WTC11 (cell line): ENCODE results near the gene CACNA1H. TPM values are rescaled to one million over a fixed set of nuclear protein-coding genes. Genes with fewer than 3 reads are reported as not detected.

ENCODE experiments used
- ATAC-seq: fragments of 200-7000 bp; cut with Tn5 transposase; 2 replicates; pipeline ENCODE4 v1.10.0; 2021; ENCODE audit warnings: mild to moderate bottlenecking, moderate library complexity
- Bru-seq: library from RNA; stranded (reverse); fragments of 400-500 nt; gene quantifications from one replicate; lab custom pipeline; 2021; lab: Mats Ljungman, UMichigan
- CTCF ChIA-PET: fragments of 300-600 bp; sonication (Branson Sonifier 250); formaldehyde crosslinking; loops from one replicate; lab custom pipeline; 2021; ENCODE audit warnings: antibody characterized with exemption; lab: Charles Lee
- POLR2A ChIA-PET: fragments of 350-600 bp; sonication (Branson Sonifier 250); formaldehyde crosslinking; loops from one replicate; lab custom pipeline; 2021; ENCODE audit warnings: antibody characterized with exemption; lab: Charles Lee
- DNase-seq: peaks from one replicate; pipeline ENCODE4 v3.0.0; 2021; ENCODE audit warnings: low spot score
- H3K27ac Mint-ChIP-seq: 2 replicates; pipeline ENCODE4 v1.8.0; 2021; ENCODE audit warnings: mixed read lengths
- H3K27me3 Mint-ChIP-seq: 2 replicates; pipeline ENCODE4 v1.8.0; 2021; ENCODE audit warnings: low read depth, mild to moderate bottlenecking, moderate library complexity, mixed read lengths
- H3K36me3 Mint-ChIP-seq: 2 replicates; pipeline ENCODE4 v1.8.0; 2021; ENCODE audit warnings: mixed read lengths
- H3K4me1 Mint-ChIP-seq: 2 replicates; pipeline ENCODE4 v1.8.0; 2022; ENCODE audit warnings: mixed read lengths
- H3K4me3 Mint-ChIP-seq: 2 replicates; pipeline ENCODE4 v1.8.0; 2021; ENCODE audit warnings: mild to moderate bottlenecking, moderate library complexity, mixed read lengths
- H3K9me3 Mint-ChIP-seq: 2 replicates; pipeline ENCODE4 v1.8.0; 2021; ENCODE audit warnings: mixed read lengths
- ATF1 ChIP-seq: sonication (generic); formaldehyde crosslinking; IDR thresholded peaks from 2 replicates; pipeline ENCODE4 v1.8.1; 2023; ENCODE audit warnings: mild to moderate bottlenecking, moderate library complexity, missing genetic modification reagents
- ESRRA ChIP-seq: sonication (generic); formaldehyde crosslinking; IDR thresholded peaks from 2 replicates; pipeline ENCODE4 v1.8.1; 2022; ENCODE audit warnings: mild to moderate bottlenecking, missing genetic modification reagents, borderline replicate concordance
- FOXK1 ChIP-seq: sonication (generic); formaldehyde crosslinking; IDR thresholded peaks from 2 replicates; pipeline ENCODE4 v1.8.0; 2022; ENCODE audit warnings: mild to moderate bottlenecking, moderate library complexity, missing genetic modification reagents
- GTF2I ChIP-seq: fragments of 250-450 bp; sonication (Bioruptor Pico); conservative IDR thresholded peaks from 2 replicates; pipeline ENCODE4 v1.4.0; 2021; ENCODE audit warnings: mild to moderate bottlenecking
- MYBL2 ChIP-seq: sonication (generic); formaldehyde crosslinking; IDR thresholded peaks from 2 replicates; pipeline ENCODE4 v1.8.1; 2023; ENCODE audit warnings: mild to moderate bottlenecking, moderate library complexity, missing genetic modification reagents
- NR1H2 ChIP-seq: sonication (generic); formaldehyde crosslinking; IDR thresholded peaks from 2 replicates; pipeline ENCODE4 v1.9.0; 2021; ENCODE audit warnings: mild to moderate bottlenecking, moderate library complexity, missing genetic modification reagents
- NR2C2 ChIP-seq: sonication (generic); formaldehyde crosslinking; IDR thresholded peaks from 2 replicates; pipeline ENCODE4 v1.8.0; 2022; ENCODE audit warnings: mild to moderate bottlenecking, missing genetic modification reagents
- TCF7 ChIP-seq: sonication (generic); formaldehyde crosslinking; IDR thresholded peaks from 2 replicates; pipeline ENCODE4 v1.8.0; 2022; ENCODE audit warnings: mild to moderate bottlenecking, low read depth, missing genetic modification reagents, moderate library complexity
- ZNF232 ChIP-seq: sonication (generic); formaldehyde crosslinking; IDR thresholded peaks from 2 replicates; pipeline ENCODE4 v1.8.0; 2022; ENCODE audit warnings: mild to moderate bottlenecking, missing genetic modification reagents
- ZNF396 ChIP-seq: fragments of 250-450 bp; sonication (Bioruptor Pico); IDR thresholded peaks from 2 replicates; pipeline ENCODE4 v1.8.0; 2021; ENCODE audit warnings: mild to moderate bottlenecking, moderate library complexity, borderline replicate concordance
- ZNF423 ChIP-seq: fragments of 250-450 bp; sonication (Bioruptor Pico); IDR thresholded peaks from 2 replicates; pipeline ENCODE4 v2.1.2; 2022; ENCODE audit warnings: mild to moderate bottlenecking, moderate library complexity
- ZNF671 ChIP-seq: fragments of 250-450 bp; sonication (Bioruptor Pico); IDR thresholded peaks from 2 replicates; pipeline ENCODE4 v1.8.0; 2021; ENCODE audit warnings: mild to moderate bottlenecking
- long read RNA-seq, 3 experiments: library from RNA in 1 of 3; library from capped mRNA in 1 of 3; library from polyadenylated mRNA in 1 of 3; unstranded in 2 of 3; stranded (forward) in 1 of 3; transcript quantifications; one replicate each; pipeline ENCODE4 v2.0.0, GENCODE V29; 2021
- total RNA-seq: library from RNA; stranded (reverse); gene quantifications from 3 replicates; pipeline ENCODE4 v1.2.3, GENCODE V29; 2021
- TF ChIP-seq, protein P1 (sequence below): fragments of 200-600 bp; IDR thresholded peaks from 2 replicates; pipeline ENCODE4 v1.8.0; 2022; ENCODE audit warnings: antibody characterized with exemption
- TF ChIP-seq, protein P2 (sequence below): sonication (generic); formaldehyde crosslinking; IDR thresholded peaks from 2 replicates; pipeline ENCODE4 v1.8.0; 2023; ENCODE audit warnings: missing genetic modification reagents, mild to moderate bottlenecking, borderline replicate concordance
- TF ChIP-seq, protein P3 (sequence below): sonication (generic); formaldehyde crosslinking; IDR thresholded peaks from 2 replicates; pipeline ENCODE4 v1.8.0; 2022; ENCODE audit warnings: missing genetic modification reagents
- TF ChIP-seq, protein P4 (sequence below): fragments of 250-450 bp; sonication (Bioruptor Pico); IDR thresholded peaks from 2 replicates; pipeline ENCODE4 v1.9.0; 2021; ENCODE audit warnings: mild to moderate bottlenecking, borderline replicate concordance
- TF ChIP-seq, protein P5 (sequence below): sonication (generic); formaldehyde crosslinking; IDR thresholded peaks from 2 replicates; pipeline ENCODE4 v1.8.1; 2022; ENCODE audit warnings: missing genetic modification reagents, borderline replicate concordance

CACNA1H gene
- total RNA-seq, result 38.0 to 46.9 TPM (median 46.4 TPM) in 3 replicates
- Bru-seq, nascent RNA, result percentile 48 among the genes with signal in this experiment
- long read RNA-seq, experiment 1, partial matches to known transcripts, result 28 of 66 reads
- long read RNA-seq, experiment 1, other reads (novel, unspliced or antisense), result 38 of 66 reads
- long read RNA-seq, experiment 2, partial matches to known transcripts, result 10 of 41 reads
- long read RNA-seq, experiment 2, other reads (novel, unspliced or antisense), result 31 of 41 reads
- long read RNA-seq, experiment 3, result 0 reads

DNA sequence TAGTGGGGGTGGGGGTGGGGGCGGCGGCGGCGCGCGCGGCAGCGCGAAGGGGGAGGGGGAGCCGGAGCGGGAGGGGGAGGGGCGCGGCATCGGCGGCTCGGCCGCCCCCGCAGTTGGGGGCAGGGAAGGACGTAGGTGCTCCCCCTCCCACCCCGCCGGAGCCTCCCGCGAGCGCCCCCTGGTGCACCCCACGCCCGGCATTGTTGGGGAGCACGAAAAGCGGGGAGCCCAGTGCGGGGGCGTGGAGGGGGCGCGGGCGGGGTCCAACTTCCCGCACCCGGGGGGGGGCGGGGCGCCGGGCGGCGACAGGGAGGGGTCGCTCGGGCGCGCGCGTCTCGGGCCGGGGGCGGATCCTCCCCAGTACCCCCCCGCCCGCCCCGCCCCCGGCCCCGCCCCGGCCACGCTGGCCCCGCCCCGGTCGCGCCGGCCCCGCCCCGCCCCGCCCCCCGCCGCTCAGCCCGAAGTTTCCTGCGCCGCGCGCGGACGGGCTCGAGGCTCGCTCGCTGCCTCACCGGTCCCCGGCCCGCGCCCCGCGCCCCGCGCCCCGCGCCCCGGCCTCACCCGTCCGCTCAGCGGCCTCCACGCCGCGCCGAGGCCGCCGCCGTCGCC is at the start of gene CACNA1H:
Gene CACNA1H, plus strand, starts transcription at position 456 of the 609 bp plus-strand sequence. CDS start 632 bp downstream, outside the sequence.
- ChIA-PET CTCF (interaction anchor here (1.0 kb wide), 1 partner anchor 41 kb away, joined by 4 read pairs; no protein-coding TSS in a partner anchor), POLR2A (interaction anchor here (0.6 to 1.1 kb wide), 2 partner anchors 18 to 139 kb away, joined by 3 read pairs; no protein-coding TSS in a partner anchor)
- ATAC-seq (peak; percentile 19), DNase-seq (peak; percentile 63)
- no peaks in the 10 kb centered on the region for H3K9me3 Mint-ChIP-seq
- TF ChIP-seq, protein P1, sequence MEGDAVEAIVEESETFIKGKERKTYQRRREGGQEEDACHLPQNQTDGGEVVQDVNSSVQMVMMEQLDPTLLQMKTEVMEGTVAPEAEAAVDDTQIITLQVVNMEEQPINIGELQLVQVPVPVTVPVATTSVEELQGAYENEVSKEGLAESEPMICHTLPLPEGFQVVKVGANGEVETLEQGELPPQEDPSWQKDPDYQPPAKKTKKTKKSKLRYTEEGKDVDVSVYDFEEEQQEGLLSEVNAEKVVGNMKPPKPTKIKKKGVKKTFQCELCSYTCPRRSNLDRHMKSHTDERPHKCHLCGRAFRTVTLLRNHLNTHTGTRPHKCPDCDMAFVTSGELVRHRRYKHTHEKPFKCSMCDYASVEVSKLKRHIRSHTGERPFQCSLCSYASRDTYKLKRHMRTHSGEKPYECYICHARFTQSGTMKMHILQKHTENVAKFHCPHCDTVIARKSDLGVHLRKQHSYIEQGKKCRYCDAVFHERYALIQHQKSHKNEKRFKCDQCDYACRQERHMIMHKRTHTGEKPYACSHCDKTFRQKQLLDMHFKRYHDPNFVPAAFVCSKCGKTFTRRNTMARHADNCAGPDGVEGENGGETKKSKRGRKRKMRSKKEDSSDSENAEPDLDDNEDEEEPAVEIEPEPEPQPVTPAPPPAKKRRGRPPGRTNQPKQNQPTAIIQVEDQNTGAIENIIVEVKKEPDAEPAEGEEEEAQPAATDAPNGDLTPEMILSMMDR, result peak; percentile 23; the same call in 1 of the 2 replicates
- no peak for TF ChIP-seq MYBL2 (CRISPR knock-in tag)
- no peak for TF ChIP-seq NR2C2 (CRISPR knock-in tag)
- H3K4me3 Mint-ChIP-seq, result peak within 1 kb of the TSS; percentile 65
- peaks cover 10% of the 10 kb centered on the region; the same call in 1 of the 2 replicates for H3K4me1 Mint-ChIP-seq
- H3K27me3 Mint-ChIP-seq, result no peaks in the 10 kb centered on the region
- H3K27ac Mint-ChIP-seq, result no peak within 1 kb of the TSS
- H3K36me3 Mint-ChIP-seq, result no peaks in the 10 kb centered on the region

DNA sequence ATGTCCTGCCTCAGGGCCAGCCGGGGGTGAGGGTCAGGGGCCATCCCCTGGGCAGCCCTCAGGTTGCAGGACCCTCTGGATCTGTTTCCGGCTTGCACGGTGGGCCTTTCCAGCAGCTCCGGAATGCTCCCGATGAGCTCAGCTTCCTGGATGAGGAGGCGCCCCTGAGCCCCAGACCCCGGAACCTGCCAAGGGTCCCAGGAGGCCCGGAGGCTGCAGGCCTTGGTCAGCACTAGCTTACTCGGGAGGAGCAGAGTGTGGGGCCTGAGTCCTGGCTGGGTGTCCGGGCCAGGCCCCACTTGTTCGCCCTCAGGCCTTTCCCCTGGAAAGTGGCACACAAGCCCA is 49.3 kb upstream of the CACNA1H start:
- Mint-ChIP-seq H3K4me1 (no peaks in the 10 kb centered on the region), H3K9me3 (no peaks in the 10 kb centered on the region), H3K27me3 (no peaks in the 10 kb centered on the region), H3K4me3 (peak overlapping the region; percentile 24; the same call in 1 of the 2 replicates), H3K36me3 (no peaks in the 10 kb centered on the region), H3K27ac (no peak overlapping the region)
- DNase-seq, result no peak
- TF ChIP-seq TCF7 (CRISPR knock-in tag), result no peak
- TF ChIP-seq, protein P2, sequence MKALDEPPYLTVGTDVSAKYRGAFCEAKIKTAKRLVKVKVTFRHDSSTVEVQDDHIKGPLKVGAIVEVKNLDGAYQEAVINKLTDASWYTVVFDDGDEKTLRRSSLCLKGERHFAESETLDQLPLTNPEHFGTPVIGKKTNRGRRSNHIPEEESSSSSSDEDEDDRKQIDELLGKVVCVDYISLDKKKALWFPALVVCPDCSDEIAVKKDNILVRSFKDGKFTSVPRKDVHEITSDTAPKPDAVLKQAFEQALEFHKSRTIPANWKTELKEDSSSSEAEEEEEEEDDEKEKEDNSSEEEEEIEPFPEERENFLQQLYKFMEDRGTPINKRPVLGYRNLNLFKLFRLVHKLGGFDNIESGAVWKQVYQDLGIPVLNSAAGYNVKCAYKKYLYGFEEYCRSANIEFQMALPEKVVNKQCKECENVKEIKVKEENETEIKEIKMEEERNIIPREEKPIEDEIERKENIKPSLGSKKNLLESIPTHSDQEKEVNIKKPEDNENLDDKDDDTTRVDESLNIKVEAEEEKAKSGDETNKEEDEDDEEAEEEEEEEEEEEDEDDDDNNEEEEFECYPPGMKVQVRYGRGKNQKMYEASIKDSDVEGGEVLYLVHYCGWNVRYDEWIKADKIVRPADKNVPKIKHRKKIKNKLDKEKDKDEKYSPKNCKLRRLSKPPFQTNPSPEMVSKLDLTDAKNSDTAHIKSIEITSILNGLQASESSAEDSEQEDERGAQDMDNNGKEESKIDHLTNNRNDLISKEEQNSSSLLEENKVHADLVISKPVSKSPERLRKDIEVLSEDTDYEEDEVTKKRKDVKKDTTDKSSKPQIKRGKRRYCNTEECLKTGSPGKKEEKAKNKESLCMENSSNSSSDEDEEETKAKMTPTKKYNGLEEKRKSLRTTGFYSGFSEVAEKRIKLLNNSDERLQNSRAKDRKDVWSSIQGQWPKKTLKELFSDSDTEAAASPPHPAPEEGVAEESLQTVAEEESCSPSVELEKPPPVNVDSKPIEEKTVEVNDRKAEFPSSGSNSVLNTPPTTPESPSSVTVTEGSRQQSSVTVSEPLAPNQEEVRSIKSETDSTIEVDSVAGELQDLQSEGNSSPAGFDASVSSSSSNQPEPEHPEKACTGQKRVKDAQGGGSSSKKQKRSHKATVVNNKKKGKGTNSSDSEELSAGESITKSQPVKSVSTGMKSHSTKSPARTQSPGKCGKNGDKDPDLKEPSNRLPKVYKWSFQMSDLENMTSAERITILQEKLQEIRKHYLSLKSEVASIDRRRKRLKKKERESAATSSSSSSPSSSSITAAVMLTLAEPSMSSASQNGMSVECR (CRISPR knock-in tag), result no peak
- no peak for TF ChIP-seq GTF2I (CRISPR knock-in tag)
- TF ChIP-seq, protein P3, sequence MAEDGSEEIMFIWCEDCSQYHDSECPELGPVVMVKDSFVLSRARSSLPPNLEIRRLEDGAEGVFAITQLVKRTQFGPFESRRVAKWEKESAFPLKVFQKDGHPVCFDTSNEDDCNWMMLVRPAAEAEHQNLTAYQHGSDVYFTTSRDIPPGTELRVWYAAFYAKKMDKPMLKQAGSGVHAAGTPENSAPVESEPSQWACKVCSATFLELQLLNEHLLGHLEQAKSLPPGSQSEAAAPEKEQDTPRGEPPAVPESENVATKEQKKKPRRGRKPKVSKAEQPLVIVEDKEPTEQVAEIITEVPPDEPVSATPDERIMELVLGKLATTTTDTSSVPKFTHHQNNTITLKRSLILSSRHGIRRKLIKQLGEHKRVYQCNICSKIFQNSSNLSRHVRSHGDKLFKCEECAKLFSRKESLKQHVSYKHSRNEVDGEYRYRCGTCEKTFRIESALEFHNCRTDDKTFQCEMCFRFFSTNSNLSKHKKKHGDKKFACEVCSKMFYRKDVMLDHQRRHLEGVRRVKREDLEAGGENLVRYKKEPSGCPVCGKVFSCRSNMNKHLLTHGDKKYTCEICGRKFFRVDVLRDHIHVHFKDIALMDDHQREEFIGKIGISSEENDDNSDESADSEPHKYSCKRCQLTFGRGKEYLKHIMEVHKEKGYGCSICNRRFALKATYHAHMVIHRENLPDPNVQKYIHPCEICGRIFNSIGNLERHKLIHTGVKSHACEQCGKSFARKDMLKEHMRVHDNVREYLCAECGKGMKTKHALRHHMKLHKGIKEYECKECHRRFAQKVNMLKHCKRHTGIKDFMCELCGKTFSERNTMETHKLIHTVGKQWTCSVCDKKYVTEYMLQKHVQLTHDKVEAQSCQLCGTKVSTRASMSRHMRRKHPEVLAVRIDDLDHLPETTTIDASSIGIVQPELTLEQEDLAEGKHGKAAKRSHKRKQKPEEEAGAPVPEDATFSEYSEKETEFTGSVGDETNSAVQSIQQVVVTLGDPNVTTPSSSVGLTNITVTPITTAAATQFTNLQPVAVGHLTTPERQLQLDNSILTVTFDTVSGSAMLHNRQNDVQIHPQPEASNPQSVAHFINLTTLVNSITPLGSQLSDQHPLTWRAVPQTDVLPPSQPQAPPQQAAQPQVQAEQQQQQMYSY (CRISPR knock-in tag), result no peak
- no peak for TF ChIP-seq ZNF671 (CRISPR knock-in tag)
- no peak for TF ChIP-seq ATF1
- TF ChIP-seq NR1H2 (CRISPR knock-in tag), result no peak
- no peak for TF ChIP-seq ESRRA
- TF ChIP-seq FOXK1 (CRISPR knock-in tag), result no peak
- no peak for TF ChIP-seq ZNF396 (CRISPR knock-in tag)
- TF ChIP-seq, protein P4, sequence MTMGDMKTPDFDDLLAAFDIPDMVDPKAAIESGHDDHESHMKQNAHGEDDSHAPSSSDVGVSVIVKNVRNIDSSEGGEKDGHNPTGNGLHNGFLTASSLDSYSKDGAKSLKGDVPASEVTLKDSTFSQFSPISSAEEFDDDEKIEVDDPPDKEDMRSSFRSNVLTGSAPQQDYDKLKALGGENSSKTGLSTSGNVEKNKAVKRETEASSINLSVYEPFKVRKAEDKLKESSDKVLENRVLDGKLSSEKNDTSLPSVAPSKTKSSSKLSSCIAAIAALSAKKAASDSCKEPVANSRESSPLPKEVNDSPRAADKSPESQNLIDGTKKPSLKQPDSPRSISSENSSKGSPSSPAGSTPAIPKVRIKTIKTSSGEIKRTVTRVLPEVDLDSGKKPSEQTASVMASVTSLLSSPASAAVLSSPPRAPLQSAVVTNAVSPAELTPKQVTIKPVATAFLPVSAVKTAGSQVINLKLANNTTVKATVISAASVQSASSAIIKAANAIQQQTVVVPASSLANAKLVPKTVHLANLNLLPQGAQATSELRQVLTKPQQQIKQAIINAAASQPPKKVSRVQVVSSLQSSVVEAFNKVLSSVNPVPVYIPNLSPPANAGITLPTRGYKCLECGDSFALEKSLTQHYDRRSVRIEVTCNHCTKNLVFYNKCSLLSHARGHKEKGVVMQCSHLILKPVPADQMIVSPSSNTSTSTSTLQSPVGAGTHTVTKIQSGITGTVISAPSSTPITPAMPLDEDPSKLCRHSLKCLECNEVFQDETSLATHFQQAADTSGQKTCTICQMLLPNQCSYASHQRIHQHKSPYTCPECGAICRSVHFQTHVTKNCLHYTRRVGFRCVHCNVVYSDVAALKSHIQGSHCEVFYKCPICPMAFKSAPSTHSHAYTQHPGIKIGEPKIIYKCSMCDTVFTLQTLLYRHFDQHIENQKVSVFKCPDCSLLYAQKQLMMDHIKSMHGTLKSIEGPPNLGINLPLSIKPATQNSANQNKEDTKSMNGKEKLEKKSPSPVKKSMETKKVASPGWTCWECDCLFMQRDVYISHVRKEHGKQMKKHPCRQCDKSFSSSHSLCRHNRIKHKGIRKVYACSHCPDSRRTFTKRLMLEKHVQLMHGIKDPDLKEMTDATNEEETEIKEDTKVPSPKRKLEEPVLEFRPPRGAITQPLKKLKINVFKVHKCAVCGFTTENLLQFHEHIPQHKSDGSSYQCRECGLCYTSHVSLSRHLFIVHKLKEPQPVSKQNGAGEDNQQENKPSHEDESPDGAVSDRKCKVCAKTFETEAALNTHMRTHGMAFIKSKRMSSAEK, result no peak
- TF ChIP-seq ZNF423 (CRISPR knock-in tag), result no peak
- TF ChIP-seq, protein P5, sequence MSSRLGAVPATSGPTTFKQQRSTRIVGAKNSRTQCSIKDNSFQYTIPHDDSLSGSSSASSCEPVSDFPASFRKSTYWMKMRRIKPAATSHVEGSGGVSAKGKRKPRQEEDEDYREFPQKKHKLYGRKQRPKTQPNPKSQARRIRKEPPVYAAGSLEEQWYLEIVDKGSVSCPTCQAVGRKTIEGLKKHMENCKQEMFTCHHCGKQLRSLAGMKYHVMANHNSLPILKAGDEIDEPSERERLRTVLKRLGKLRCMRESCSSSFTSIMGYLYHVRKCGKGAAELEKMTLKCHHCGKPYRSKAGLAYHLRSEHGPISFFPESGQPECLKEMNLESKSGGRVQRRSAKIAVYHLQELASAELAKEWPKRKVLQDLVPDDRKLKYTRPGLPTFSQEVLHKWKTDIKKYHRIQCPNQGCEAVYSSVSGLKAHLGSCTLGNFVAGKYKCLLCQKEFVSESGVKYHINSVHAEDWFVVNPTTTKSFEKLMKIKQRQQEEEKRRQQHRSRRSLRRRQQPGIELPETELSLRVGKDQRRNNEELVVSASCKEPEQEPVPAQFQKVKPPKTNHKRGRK (CRISPR knock-in tag), result no peak
- no peak for TF ChIP-seq MYBL2 (CRISPR knock-in tag)
- TF ChIP-seq ZNF232 (CRISPR knock-in tag), result no peak
- no peak for ATAC-seq
- ChIA-PET POLR2A (interaction anchor here (1.0 kb wide), 1 partner anchor 78 kb away, joined by 3 read pairs; no protein-coding TSS in a partner anchor), CTCF (interaction anchor here (0.6 to 1.5 kb wide), 27 partner anchors 9 to 602 kb away, joined by 3 to 18 read pairs (median 4); partner anchors contain the start of genes MAPK8IP3 and SOX8)
